Lower leg skin (tissue), 3 donors: ENCODE data around the gene TMC1.
"Not testable (repeated sequence)": the region's sequence is repeated elsewhere in the genome, so short reads cannot be mapped to it uniquely, and the experiment has no call there.

Source experiments
- POLR2A ChIP-seq, 2 donors: fragments of 450-650 bp; IDR thresholded peaks; one replicate each; pipeline ENCODE4 v1.6.1; 2016 to 2017; ENCODE audit warnings: antibody characterized with exemption in 2 of 2, mild to moderate bottlenecking in 1 of 2, moderate library complexity in 1 of 2
- TF ChIP-seq, protein P1 (sequence below), 3 donors: fragments of 450-650 bp; IDR thresholded peaks; one replicate each; pipeline ENCODE4 v1.5.1; 2016; ENCODE audit warnings: antibody characterized with exemption in 3 of 3, mild to moderate bottlenecking in 3 of 3, moderate library complexity in 2 of 3

DNA sequence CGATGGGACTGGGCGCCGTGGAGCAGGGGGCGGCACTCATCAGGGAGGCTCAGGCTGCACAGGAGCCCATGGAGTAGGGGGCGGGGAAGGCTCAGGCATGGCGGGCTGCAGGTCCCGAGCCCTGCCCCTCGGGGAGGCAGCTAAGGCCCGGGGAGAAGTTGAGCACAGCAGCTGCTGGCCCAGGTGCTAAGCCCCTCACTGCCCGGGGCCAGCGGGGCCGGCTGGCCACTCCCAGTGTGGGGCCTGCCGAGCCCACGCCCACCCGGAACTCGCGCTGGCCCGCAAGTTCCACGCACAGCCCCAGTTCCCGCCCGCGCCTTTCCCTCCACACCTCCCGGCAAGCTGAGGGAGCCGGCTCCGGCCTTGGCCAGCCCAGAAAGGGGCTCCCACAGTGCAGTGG lies 41.1 kb upstream of the TMC1 start:
- TF ChIP-seq, protein P1, sequence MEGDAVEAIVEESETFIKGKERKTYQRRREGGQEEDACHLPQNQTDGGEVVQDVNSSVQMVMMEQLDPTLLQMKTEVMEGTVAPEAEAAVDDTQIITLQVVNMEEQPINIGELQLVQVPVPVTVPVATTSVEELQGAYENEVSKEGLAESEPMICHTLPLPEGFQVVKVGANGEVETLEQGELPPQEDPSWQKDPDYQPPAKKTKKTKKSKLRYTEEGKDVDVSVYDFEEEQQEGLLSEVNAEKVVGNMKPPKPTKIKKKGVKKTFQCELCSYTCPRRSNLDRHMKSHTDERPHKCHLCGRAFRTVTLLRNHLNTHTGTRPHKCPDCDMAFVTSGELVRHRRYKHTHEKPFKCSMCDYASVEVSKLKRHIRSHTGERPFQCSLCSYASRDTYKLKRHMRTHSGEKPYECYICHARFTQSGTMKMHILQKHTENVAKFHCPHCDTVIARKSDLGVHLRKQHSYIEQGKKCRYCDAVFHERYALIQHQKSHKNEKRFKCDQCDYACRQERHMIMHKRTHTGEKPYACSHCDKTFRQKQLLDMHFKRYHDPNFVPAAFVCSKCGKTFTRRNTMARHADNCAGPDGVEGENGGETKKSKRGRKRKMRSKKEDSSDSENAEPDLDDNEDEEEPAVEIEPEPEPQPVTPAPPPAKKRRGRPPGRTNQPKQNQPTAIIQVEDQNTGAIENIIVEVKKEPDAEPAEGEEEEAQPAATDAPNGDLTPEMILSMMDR (IDR thresholded peaks at IDR 0.05) = not testable (repeated sequence)
- TF ChIP-seq POLR2A (IDR thresholded peaks at IDR 0.05) = not testable (repeated sequence)
